Measurements from ENCODE around the gene CASP8.

GRCh38 chr2:201269764-201270163 is 9.4 kb downstream of the CASP8 start:
- no peak for TF ChIP-seq CTCF (IDR thresholded peaks at IDR 0.05)
- TF ChIP-seq POLR2A (IDR thresholded peaks at IDR 0.05): no peak
- no peak for TF ChIP-seq POLR2AphosphoS5 (IDR thresholded peaks at IDR 0.05)
- no peak for TF ChIP-seq EP300 (IDR thresholded peaks at IDR 0.05)

All from sigmoid colon (tissue), 4 donors.